Mesendoderm (in vitro differentiated cells): ENCODE measurements around the gene CGN.

Experiments used
- DNase-seq: peaks from one replicate; pipeline ENCODE4 v3.0.0; 2013
- H2AK5ac ChIP-seq: 2 replicates; pipeline ENCODE4 v1.6.1; 2013; ENCODE audit warnings: low read length, inconsistent platforms
- H2BK120ac ChIP-seq: 2 replicates; pipeline ENCODE4 v1.6.1; 2013; ENCODE audit warnings: low read depth, mild to moderate bottlenecking, low read length, moderate library complexity, mixed read lengths
- H2BK15ac ChIP-seq: replicated peaks from 2 replicates; pipeline ENCODE4 v1.6.1; 2013; ENCODE audit warnings: low read depth, mild to moderate bottlenecking, moderate library complexity
- H2BK5ac ChIP-seq: 2 replicates; pipeline ENCODE4 v1.6.1; 2013; ENCODE audit warnings: low read length, inconsistent platforms
- H3K18ac ChIP-seq: 2 replicates; pipeline ENCODE4 v1.6.1; 2013; ENCODE audit warnings: mild to moderate bottlenecking, low read length, mixed read lengths
- H3K23ac ChIP-seq: one replicate; pipeline ENCODE4 v1.6.1; 2013; ENCODE audit warnings: low read length
- H3K27ac ChIP-seq: 2 replicates; pipeline ENCODE4 v1.5.1; 2013; ENCODE audit warnings: low read depth, mild to moderate bottlenecking, inconsistent platforms, low read length, moderate library complexity
- H3K27me3 ChIP-seq: 2 replicates; pipeline ENCODE4 v1.6.1; 2013; ENCODE audit warnings: low read length, control low read depth, mild to moderate bottlenecking, inconsistent platforms; ENCODE audit not compliant: insufficient read depth, poor library complexity
- H3K36me3 ChIP-seq: 2 replicates; pipeline ENCODE4 v1.6.1; 2013; ENCODE audit warnings: low read length, inconsistent platforms; ENCODE audit not compliant: control insufficient read depth, insufficient read depth
- H3K4ac ChIP-seq: one replicate; pipeline ENCODE4 v1.6.1; 2013; ENCODE audit warnings: low read depth, mild to moderate bottlenecking, low read length, moderate library complexity
- H3K4me1 ChIP-seq: 2 replicates; pipeline ENCODE4 v1.6.1; 2013; ENCODE audit warnings: low read depth, low read length, inconsistent platforms; ENCODE audit not compliant: control insufficient read depth
- H3K4me2 ChIP-seq: 2 replicates; pipeline ENCODE4 v1.6.1; 2013; ENCODE audit warnings: low read length
- H3K4me3 ChIP-seq: 2 replicates; pipeline ENCODE4 v1.5.1; 2013; ENCODE audit warnings: mild to moderate bottlenecking, low read length
- H3K56ac ChIP-seq: one replicate; pipeline ENCODE4 v1.6.1; 2013; ENCODE audit warnings: low read length
- H3K79me1 ChIP-seq: 2 replicates; pipeline ENCODE4 v1.6.1; 2013; ENCODE audit warnings: low read length, inconsistent platforms
- H3K79me2 ChIP-seq: 2 replicates; pipeline ENCODE4 v1.6.1; 2013; ENCODE audit warnings: mild to moderate bottlenecking, low read length; ENCODE audit not compliant: control insufficient read depth, insufficient read depth
- H3K9ac ChIP-seq: 2 replicates; pipeline ENCODE4 v1.6.1; 2013; ENCODE audit warnings: low read length, inconsistent platforms
- H4K5ac ChIP-seq: one replicate; pipeline ENCODE4 v1.6.1; 2013; ENCODE audit warnings: low read length
- H4K8ac ChIP-seq: one replicate; pipeline ENCODE4 v1.6.1; 2013; ENCODE audit warnings: low read depth, mild to moderate bottlenecking, control low read depth, low read length, moderate library complexity
- WGBS: extraction: QIAGEN DNeasy Blood & Tissue Kit; methylation state at CpG from one replicate; pipeline ENCODE4 v1.1.7; 2013; ENCODE audit warnings: low lambda C conversion rate, missing lambda C conversion rate; ENCODE audit not compliant: insufficient coverage; ENCODE audit errors: extremely low coverage; 5-methylcytosine and 5-hydroxymethylcytosine counted together

CGN gene

DNA sequence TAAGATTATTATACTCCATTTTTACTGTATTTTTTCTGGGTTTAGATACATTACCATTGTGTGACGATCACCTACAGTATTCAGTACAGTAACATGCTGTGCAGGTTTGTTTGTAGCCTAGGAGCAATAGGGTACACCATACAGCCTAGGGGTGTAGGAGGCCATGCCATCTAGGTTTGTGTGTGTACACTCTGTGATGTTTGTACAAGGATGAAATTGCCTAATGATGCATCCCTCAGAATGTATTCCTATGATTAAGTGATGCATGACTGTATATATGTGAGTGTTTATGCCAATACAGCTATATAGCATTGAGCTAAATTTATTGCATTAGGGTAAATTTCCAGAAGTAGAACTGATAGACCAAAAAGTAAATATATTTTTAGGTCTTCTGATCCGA, 52.2 kb downstream of the CGN start:
- Histone ChIP-seq H2AK5ac (no peak overlapping the region), H3K56ac (no peak overlapping the region), H3K4me3 (no peak overlapping the region), H3K27me3 (no peaks in the 10 kb centered on the region), H3K4me2 (no peak overlapping the region), H3K79me1 (peaks cover 9% of the 10 kb centered on the region), H3K36me3 (peaks cover 5% of the 10 kb centered on the region), H3K23ac (no peak overlapping the region), H3K4me1 (no peaks in the 10 kb centered on the region), H3K79me2 (no peaks in the 10 kb centered on the region), H2BK120ac (no peak overlapping the region), H4K5ac (no peak overlapping the region), H2BK5ac (no peak overlapping the region), H3K18ac (no peak overlapping the region), H3K9ac (no peak overlapping the region), H3K27ac (no peak overlapping the region), H3K4ac (no peak overlapping the region), H4K8ac (no peak overlapping the region), H2BK15ac (no peak overlapping the region)
- WGBS, result no CpG with 5 or more reads among the region's 2 CpGs
- no peak for DNase-seq

DNA sequence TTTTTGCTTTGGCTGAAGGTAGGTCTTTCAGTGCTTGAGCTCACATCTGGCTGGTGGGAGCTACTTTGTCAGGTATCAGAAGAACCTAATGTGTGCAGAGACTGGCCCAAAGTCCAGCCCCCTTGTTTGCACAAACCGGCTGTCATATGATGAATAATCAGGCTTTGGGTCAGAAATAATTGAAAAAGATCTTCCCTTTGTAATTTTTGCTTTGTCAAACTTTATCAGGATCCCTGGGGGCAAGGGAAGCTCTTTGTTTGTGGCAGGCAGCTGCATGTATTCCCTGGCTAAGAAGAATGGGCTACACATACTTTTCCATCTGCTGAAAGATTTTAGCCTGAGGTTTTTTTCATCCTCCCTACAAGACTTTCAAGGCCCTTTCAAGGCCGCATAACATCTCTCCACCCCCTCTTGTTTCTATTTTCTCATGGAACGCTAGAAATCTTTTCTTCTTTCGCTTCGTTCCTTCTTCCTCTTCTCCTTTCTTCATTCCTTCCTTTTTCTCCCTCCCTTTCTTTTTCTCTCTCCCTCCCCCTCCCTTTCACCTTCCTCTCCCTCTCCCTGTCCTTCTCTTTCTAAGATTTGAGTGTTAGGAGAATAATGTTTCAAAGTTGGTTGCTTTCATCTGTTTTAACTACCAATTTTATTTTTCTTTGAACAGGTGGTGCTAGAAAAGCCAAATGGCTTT, 54.5 kb downstream of the CGN start:
- Histone ChIP-seq H3K27me3 (no peaks in the 10 kb centered on the region), H4K8ac (no peak overlapping the region), H3K23ac (no peak overlapping the region), H3K79me1 (peaks cover 3% of the 10 kb centered on the region), H3K9ac (no peak overlapping the region), H2BK15ac (no peak overlapping the region), H3K27ac (no peak overlapping the region), H3K79me2 (no peaks in the 10 kb centered on the region), H3K4me1 (no peaks in the 10 kb centered on the region), H2BK5ac (no peak overlapping the region), H2AK5ac (no peak overlapping the region), H3K18ac (no peak overlapping the region), H3K56ac (no peak overlapping the region), H2BK120ac (no peak overlapping the region), H3K4ac (no peak overlapping the region), H4K5ac (no peak overlapping the region), H3K4me3 (no peak overlapping the region), H3K4me2 (no peak overlapping the region), H3K36me3 (peaks cover 6% of the 10 kb centered on the region)
- DNase-seq, result no peak
- WGBS, result 100% methylated on average over 3 of the region's 5 CpGs

DNA sequence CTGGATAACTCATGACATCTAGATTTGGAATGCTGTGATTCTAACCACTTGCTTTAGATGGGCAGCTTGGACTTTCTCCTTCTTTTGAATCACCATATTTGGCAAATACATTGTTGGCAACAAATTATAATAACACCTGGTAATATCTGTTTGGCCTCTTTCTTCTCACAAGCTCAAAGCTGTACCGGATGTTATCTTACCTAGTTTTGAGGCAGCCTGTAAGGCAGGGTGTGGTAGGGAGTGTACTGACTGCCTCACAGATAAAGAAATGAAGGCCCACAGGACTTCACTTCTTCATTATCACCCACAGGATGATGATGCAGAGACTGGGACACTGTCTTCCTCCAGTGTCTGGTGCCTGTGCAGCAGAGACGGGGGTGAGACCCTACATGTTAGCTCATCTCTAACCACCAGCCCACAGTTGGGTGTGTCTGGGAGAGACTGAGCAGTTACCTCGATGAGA, 57.5 kb downstream of the CGN start:
- DNase-seq, result no peak
- H2BK120ac ChIP-seq, result no peak overlapping the region
- no peaks in the 10 kb centered on the region for H3K79me1 ChIP-seq
- H2AK5ac ChIP-seq, result no peak overlapping the region
- no peak overlapping the region for H2BK5ac ChIP-seq
- no peaks in the 10 kb centered on the region for H3K79me2 ChIP-seq
- no CpG with 5 or more reads among the region's 3 CpGs for WGBS
- H3K4me3 ChIP-seq, result no peak overlapping the region
- H3K4ac ChIP-seq, result no peak overlapping the region
- peaks cover 6% of the 10 kb centered on the region for H3K36me3 ChIP-seq
- H3K27me3 ChIP-seq, result no peaks in the 10 kb centered on the region
- H3K27ac ChIP-seq, result no peak overlapping the region
- no peaks in the 10 kb centered on the region for H3K4me1 ChIP-seq
- no peak overlapping the region for H3K23ac ChIP-seq
- H3K18ac ChIP-seq, result no peak overlapping the region
- no peak overlapping the region for H3K4me2 ChIP-seq
- H3K9ac ChIP-seq, result no peak overlapping the region
- no peak overlapping the region for H3K56ac ChIP-seq
- H2BK15ac ChIP-seq, result no peak overlapping the region
- no peak overlapping the region for H4K5ac ChIP-seq
- no peak overlapping the region for H4K8ac ChIP-seq

DNA sequence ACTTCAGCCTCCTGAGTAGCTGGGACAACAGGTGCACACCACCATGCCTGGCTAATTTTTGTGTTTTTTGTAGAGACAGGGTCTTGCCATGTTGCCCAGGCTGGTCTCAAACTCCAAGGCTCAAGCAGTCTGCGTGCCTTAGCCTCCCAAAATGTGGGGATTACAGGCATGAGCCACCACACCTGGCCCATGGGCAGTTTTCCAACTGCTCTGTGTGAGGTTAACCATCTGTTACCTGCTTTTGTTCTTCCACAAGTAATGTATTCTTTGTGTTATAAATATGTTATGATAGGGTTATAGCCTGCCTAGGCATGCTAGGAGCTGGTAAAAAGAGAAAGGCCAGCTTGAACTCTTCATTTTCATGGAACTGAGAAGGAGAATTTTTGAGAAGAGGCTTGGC, 59.6 kb downstream of the CGN start:
- no peak overlapping the region for H2AK5ac ChIP-seq
- no peaks in the 10 kb centered on the region for H3K4me1 ChIP-seq
- no peak overlapping the region for H3K27ac ChIP-seq
- H3K4me3 ChIP-seq, result no peak overlapping the region
- no peak overlapping the region for H3K18ac ChIP-seq
- H3K36me3 ChIP-seq, result peaks cover 2% of the 10 kb centered on the region
- H2BK15ac ChIP-seq, result no peak overlapping the region
- no peak overlapping the region for H3K4ac ChIP-seq
- no peaks in the 10 kb centered on the region for H3K79me2 ChIP-seq
- no peak overlapping the region for H2BK5ac ChIP-seq
- H3K23ac ChIP-seq, result no peak overlapping the region
- no peaks in the 10 kb centered on the region for H3K27me3 ChIP-seq
- H2BK120ac ChIP-seq, result no peak overlapping the region
- H4K8ac ChIP-seq, result no peak overlapping the region
- DNase-seq, result no peak
- no peak overlapping the region for H4K5ac ChIP-seq
- no peak overlapping the region for H3K4me2 ChIP-seq
- H3K56ac ChIP-seq, result no peak overlapping the region
- H3K9ac ChIP-seq, result no peak overlapping the region
- WGBS, result no CpG with 5 or more reads among the region's 1 CpG
- H3K79me1 ChIP-seq, result no peaks in the 10 kb centered on the region

- Histone ChIP-seq H3K36me3 (peaks cover 2% of the 10 kb centered on the region), H3K9ac (no peak overlapping the region), H2AK5ac (no peak overlapping the region), H4K5ac (no peak overlapping the region), H3K4me2 (no peak overlapping the region), H2BK120ac (no peak overlapping the region), H3K4me3 (no peak overlapping the region), H3K79me1 (no peaks in the 10 kb centered on the region), H3K27ac (no peak overlapping the region), H3K23ac (no peak overlapping the region), H3K18ac (no peak overlapping the region), H3K79me2 (no peaks in the 10 kb centered on the region), H2BK15ac (no peak overlapping the region), H2BK5ac (no peak overlapping the region), H3K27me3 (no peaks in the 10 kb centered on the region), H3K56ac (no peak overlapping the region), H3K4ac (no peak overlapping the region), H3K4me1 (no peaks in the 10 kb centered on the region), H4K8ac (no peak overlapping the region)
- no CpG with 5 or more reads among the region's 12 CpGs for WGBS
- no peak for DNase-seq
Measured at GRCh38 chr1:151574575-151575529, 63.7 kb downstream of the CGN start.
